T-helper 1 cell (primary cell): Measurements from ENCODE around the gene SDK1.
A peak's percentile ranks its signal among the peaks of the same experiment; 100 is the strongest.
"Not testable (repeated sequence)": the region's sequence is repeated elsewhere in the genome, so short reads cannot be mapped to it uniquely, and the experiment has no call there.

Experiments
- DNase-seq, 5 donors: peaks; one replicate each; pipeline ENCODE4 v3.0.0-alpha.2; 2012 to 2020

Gene SDK1

DNA sequence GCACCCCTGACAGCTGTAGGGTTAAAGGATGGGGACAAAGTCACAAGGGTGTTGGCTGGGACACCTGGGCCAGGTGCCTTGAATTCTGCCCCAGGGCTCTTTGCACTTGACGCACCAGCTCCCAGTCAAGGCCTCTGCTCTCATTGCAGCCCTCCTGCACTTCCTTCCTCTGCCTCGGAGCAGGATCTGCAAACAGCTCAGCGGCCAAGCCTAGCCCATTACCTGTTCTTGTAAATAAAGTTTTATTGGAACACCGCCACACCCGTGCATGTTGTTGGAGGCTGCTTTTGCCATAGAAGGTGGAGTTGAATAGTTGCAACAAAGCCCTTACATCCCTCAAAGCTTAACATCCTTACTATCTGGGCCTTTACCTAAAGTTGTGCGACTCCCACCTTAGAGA, 897.2 kb downstream of the SDK1 start:
- DNase-seq = no peak

DNA sequence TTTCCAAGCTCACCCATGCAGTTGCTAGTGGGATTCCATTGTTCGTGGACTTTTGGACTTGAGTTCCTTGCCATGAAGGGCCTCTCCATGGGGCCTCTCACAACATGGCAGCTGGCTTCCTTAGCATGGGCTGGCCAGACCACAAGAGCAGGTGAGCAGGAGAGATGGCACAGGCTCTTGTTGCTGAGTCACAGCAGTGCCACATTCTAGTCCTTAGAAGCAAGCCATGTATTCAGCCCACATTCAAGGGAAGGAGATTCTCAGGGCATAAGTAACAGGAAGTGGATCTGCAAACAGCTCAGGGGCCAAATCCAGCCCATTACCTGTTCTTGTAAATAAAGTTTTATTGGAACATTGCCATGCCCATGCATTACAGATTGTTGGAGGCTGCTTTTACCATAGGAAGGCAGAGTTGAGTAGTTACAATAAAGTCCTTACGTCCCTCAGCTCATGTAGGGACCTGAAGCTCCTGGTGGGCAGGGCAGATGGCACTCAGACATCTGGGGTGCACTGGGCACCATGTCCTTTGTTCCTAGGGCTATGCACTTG, 899.6 kb downstream of the SDK1 start:
- no peak for DNase-seq

GRCh38 chr7:4201566-4201965, 900.5 kb downstream of the SDK1 start:
- no peak for DNase-seq

GRCh38 chr7:4202154-4202736, 901.2 kb downstream of the SDK1 start:
- DNase-seq = no peak

DNA sequence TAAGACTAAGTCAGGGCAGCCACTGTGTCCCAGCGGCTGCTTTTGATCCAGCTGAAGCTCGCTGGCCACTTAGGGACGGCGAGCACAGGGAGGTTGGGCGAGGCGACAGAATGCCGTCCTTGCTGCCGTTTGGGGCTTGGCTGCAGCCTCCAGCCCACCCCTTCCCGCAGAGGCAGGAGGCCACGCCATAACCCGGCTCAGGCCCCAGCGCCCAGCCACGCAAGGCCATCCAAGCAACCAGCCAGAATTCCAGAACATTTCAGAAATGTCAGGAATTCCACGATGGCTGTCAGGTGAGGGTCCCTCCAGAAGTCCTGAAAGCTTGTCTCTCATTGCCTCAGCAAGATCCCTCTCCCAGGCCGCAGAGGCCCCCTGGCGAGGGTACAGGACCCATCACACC, 901.9 kb downstream of the SDK1 start:
- no peak for DNase-seq

- no peak for DNase-seq
These were observed 902.8 kb downstream of the SDK1 start for GRCh38 chr7:4203626-4204512.

- DNase-seq = peak in 1 of 5 donors; percentile 46
These were observed 903.6 kb downstream of the SDK1 start for GRCh38 chr7:4204513-4205165.

DNA sequence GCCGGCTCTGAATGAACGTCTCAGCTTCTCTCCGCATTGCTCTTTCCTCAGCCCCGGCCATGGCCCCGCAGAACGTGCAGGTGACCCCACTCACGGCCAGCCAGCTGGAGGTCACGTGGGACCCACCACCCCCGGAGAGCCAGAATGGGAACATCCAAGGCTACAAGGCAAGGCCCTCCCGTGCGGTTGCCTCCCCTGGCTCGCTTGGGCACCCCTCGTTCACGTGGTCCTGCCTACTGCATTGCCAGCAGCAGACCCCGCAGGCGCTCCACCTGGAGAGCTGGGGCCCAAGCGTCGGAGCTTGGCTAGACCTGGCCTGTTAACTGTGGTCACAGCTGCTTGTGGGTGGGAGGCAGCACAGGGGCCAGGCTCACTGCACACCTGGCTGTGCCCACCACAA, 904.8 kb downstream of the SDK1 start:
- DNase-seq = no peak

DNA sequence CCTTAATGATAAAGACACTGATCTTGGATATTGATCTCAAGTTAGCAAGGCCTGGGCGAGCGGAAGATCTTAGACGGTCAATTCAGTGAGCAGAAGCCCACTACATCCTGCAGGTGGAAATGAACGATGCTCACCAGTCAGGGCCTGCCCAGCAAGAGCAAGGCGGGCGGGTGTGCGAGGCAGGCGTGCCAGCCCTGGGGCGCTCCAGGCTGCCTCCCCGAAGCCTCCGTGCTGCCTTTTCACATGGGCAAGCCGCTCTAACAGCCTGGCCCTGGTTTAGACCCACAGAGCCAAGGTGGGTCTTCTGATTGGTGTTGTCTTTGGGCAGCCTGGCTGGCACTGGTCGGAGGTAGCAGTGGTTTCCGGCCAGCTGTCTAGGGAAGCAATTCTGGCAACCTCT, 906.0 kb downstream of the SDK1 start:
- DNase-seq = no peak

GRCh38 chr7:4208086-4208485, 907.0 kb downstream of the SDK1 start:
- no peak for DNase-seq

- no peak for DNase-seq
These were observed 907.5 kb downstream of the SDK1 start for GRCh38 chr7:4208586-4208985.

DNA sequence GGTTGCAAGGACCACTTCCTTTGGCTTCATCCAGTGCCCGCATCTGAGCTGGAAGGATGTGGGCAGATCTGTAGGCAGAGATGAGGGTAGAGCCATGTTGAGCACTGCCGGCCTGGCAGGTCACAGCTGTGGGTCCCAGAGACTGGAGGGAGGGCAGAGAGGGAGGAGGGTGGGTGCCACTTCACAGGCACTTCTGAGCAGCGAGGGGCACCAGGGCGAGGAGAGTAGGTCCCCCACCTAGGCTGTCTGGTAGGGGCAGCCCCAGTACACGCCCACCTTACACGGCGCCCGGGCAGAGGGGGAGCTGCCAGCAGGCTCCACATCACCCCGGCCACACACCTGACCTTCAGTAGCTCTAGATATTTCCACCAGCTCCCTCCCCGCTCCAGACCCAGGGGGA, 908.1 kb downstream of the SDK1 start:
- no peak for DNase-seq

GRCh38 chr7:4209966-4210365, 908.9 kb downstream of the SDK1 start:
- no peak for DNase-seq

GRCh38 chr7:4210821-4211220, 909.8 kb downstream of the SDK1 start:
- DNase-seq = no peak

DNA sequence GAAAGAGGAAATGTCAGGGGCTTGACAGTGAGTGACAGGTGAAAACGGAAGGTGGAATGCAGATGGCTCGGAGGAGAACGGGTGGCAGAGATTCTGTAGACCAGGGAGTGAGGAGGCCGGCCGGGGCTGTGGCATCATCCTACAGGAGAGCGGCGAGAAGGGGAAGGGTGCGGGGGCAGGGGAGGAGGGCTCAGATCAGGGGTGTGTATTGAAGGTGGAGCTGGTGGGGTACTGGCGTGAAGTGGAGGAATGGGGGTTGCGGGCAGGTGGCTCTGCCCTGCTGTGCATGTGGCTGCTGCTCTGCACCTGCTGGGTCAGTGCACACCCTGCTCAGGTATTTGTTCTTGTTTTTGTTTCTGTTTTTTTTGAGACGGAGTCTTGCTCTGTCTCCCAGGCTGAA, 910.2 kb downstream of the SDK1 start:
- DNase-seq = no peak

- no peak for DNase-seq
These were observed 911.3 kb downstream of the SDK1 start for GRCh38 chr7:4212376-4212775.

- DNase-seq = no peak
These were observed 913.5 kb downstream of the SDK1 start for GRCh38 chr7:4214291-4215155.

DNA sequence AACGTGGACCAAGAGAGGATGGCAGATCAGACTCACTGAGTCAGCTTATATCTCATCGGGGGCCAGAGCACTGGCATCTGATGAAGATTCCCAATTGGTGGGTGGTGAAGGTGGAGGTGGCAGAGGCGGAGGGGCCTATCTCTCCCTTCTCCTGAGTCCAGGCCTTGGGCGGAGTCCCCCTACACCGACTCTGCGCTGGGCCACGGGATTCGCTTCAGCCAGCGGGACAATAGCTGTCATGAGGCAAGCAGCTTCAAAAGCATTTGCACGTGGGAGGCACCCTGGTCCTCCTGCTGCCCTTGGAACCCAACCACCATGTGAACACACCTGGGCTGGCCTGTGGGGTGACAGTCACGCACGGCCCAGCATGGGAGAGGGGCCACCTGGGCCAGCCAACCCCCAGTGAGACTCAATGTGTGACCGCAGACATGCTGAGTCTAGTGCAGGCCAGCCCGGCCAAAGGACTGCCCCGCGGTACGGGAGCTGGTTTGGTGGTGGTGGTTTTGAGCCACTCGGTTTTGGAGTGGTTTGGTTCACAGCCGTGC, 914.2 kb downstream of the SDK1 start:
- no peak for DNase-seq

DNA sequence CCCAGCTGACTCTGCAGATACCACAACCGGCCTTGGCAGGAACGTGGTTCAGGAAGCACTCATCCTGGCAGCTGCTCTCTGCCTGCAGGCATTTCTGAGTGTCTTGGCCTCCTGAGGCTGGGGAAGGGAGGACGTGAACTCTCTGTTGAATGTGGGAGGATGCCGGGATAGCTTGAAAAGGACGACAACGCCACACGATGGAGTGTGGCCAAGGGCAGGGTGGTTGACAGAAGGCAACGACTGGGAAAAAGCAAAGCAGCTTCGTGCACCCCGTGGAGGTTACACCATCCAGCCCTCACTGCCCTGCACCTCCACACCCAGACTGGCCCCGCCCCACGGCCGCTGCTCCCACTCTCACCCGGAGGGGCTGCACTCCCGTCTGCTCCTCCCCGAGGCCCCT, 915.0 kb downstream of the SDK1 start:
- DNase-seq = no peak

GRCh38 chr7:4217126-4217660, 916.1 kb downstream of the SDK1 start:
- DNase-seq = not testable (repeated sequence)

DNA sequence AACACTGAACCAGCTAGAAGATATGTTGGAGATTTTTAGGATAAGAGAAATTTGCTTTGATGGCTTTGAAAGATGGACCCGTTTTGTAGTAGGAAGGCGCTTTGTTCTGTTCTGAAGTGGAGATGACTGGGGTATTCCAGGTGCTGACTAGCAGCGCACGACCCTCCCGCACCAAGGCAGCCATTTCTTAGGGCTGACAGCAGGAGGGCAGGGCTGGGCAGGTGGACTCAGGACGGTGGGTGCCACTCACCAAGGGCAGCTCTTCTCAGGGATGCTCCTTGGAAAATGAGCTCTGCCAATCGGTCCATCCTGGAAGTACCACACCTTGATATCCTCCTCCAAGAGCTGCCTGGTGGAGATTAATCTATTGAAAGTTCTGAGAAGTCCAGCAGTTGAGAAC, 917.4 kb downstream of the SDK1 start:
- no peak for DNase-seq

GRCh38 chr7:4220011-4220410, 919.0 kb downstream of the SDK1 start:
- DNase-seq = no peak
